ENCODE measurements around the gene CRADD. TPM values are rescaled to one million over a fixed set of nuclear protein-coding genes. Genes with fewer than 3 reads are reported as not detected.

CRADD gene
- polyA plus RNA-seq, 4 donors: 19.0 to 49.4 (median 27.1) TPM

DNA sequence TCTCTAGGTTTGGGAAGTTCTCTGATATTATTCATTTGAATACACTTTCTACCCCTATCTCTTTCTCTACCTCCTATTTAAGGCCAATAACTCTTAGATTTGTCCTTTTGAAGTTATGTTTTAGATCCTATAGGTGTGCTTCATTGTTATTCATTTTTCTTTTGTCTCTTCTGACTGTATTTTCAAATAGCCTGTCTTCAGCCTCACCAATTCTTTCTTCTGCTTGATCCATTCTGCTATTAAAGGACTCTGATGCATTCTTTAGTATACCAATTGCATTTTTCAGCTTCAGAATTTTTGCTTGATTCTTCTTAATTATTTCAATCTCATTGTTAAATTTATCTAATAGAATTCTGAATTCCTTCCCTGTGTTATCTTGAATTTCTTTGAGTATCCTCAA lies 199.2 kb downstream of the CRADD start:
- no peak for DNase-seq
- peaks cover 0 to 10% of the 10 kb centered on the region in 2 donors for H3K9me3 ChIP-seq (ENCODE audit: control insufficient read depth in 2 of 2, insufficient read depth in 1 of 2, low read depth in 1 of 2, low read length in 1 of 2)
- H3K27ac ChIP-seq (ENCODE audit: low read depth in 1 of 3, low read length in 2 of 3): no peak overlapping the region
- H3K4me3 ChIP-seq (ENCODE audit: low read depth in 1 of 3, low read length in 3 of 3): no peak overlapping the region
- H3K27me3 ChIP-seq (ENCODE audit: control insufficient read depth in 3 of 3, insufficient read depth in 3 of 3, low read length in 3 of 3): no peaks in the 10 kb centered on the region
- no peak for FAIRE-seq
- peaks cover 0 to 3% (median 0%) of the 10 kb centered on the region in 3 donors for H3K4me1 ChIP-seq (ENCODE audit: control insufficient read depth in 3 of 3, insufficient read depth in 2 of 3, low read depth in 1 of 3, low read length in 2 of 3)
- no peaks in the 10 kb centered on the region for H3K36me3 ChIP-seq (ENCODE audit: control insufficient read depth in 3 of 3, insufficient read depth in 2 of 3, low read depth in 1 of 3, low read length in 3 of 3)

DNA sequence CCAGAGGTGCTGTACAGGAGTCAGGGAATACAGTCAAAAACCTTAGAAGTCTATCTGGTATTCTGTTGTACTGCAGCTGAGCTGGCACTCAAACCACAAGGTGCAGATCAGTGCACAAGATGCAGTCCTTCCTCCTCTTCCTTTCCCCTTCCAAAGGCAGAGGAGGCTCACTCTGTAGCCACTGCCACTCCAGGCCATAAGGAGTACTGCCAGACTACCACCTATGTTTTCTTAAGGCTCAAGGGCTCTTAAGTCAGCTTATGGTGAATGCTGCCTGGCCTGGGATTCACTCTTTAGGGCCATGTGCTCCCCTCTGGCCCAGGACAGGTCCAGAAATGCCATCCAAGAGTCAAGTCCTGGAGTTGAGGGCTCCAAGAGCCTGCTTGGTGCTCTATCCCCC lies 200.3 kb downstream of the CRADD start:
- peaks cover 0 to 10% of the 10 kb centered on the region in 2 donors for H3K9me3 ChIP-seq (ENCODE audit: control insufficient read depth in 2 of 2, insufficient read depth in 1 of 2, low read depth in 1 of 2, low read length in 1 of 2)
- no peaks in the 10 kb centered on the region for H3K36me3 ChIP-seq (ENCODE audit: control insufficient read depth in 3 of 3, insufficient read depth in 2 of 3, low read depth in 1 of 3, low read length in 3 of 3)
- no peak overlapping the region for H3K27ac ChIP-seq (ENCODE audit: low read depth in 1 of 3, low read length in 2 of 3)
- peaks cover 0 to 3% (median 0%) of the 10 kb centered on the region in 3 donors for H3K4me1 ChIP-seq (ENCODE audit: control insufficient read depth in 3 of 3, insufficient read depth in 2 of 3, low read depth in 1 of 3, low read length in 2 of 3)
- DNase-seq (no peak), FAIRE-seq (no peak)
- H3K27me3 ChIP-seq (ENCODE audit: control insufficient read depth in 3 of 3, insufficient read depth in 3 of 3, low read length in 3 of 3): no peaks in the 10 kb centered on the region
- no peak overlapping the region for H3K4me3 ChIP-seq (ENCODE audit: low read depth in 1 of 3, low read length in 3 of 3)

DNA sequence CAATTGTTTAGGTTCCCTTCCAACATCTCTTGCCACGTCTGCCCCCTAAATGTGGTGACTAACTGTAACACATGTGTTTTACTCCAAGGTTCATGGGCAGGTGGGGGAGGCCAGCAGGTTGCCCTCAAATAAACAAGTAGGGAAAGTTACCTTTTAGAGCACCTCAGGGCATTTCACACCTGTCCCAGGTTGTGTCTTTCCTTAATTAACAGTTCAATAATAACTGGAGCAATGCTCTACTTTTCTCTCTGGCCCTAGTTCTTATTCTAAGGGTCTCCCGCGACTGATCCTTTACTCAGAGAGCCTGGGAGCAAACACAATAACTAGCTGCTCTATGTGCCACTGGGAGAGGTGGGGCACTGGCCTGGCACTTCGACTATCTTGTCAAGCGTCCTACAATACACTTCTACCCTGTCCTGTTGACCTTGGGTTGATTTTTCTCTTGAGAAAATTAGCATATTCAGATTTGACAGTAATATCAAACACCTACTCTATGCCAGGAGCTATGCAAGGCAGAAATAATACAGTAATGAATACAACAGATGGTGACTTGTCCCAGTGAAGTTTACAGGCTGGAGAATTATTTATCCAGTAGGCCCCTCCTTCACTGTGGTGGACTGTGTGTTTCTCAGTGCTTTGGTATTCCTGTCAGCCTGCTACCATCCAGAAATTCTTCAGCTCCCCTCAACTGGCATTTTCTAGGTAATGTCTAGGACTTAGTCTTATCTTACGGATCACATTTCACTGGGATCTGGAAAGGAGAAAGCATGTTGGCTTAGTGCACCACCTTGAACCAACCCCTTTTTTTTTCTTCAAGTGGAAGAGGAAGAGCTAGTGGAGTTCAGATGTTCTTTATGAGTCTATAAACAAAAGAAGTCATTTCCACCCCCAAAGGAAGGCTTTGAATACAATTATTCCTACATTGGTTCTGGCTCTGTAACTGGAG lies 202.6 kb downstream of the CRADD start:
- FAIRE-seq (no peak), DNase-seq (no peak)
- 84 to 85% (median 84%) methylated on average over 6 of the region's 6 CpGs for WGBS, 3 donors
- H3K27ac ChIP-seq (ENCODE audit: low read depth in 1 of 3, low read length in 2 of 3): no peak overlapping the region
- peaks cover 0 to 10% of the 10 kb centered on the region in 2 donors for H3K9me3 ChIP-seq (ENCODE audit: control insufficient read depth in 2 of 2, insufficient read depth in 1 of 2, low read depth in 1 of 2, low read length in 1 of 2)
- H3K4me1 ChIP-seq (ENCODE audit: control insufficient read depth in 3 of 3, insufficient read depth in 2 of 3, low read depth in 1 of 3, low read length in 2 of 3): peaks cover 0 to 3% (median 0%) of the 10 kb centered on the region in 3 donors
- no peaks in the 10 kb centered on the region for H3K27me3 ChIP-seq (ENCODE audit: control insufficient read depth in 3 of 3, insufficient read depth in 3 of 3, low read length in 3 of 3)
- H3K36me3 ChIP-seq (ENCODE audit: control insufficient read depth in 3 of 3, insufficient read depth in 2 of 3, low read depth in 1 of 3, low read length in 3 of 3): no peaks in the 10 kb centered on the region
- H3K4me3 ChIP-seq (ENCODE audit: low read depth in 1 of 3, low read length in 3 of 3): no peak overlapping the region

- WGBS, 3 donors: 58 to 59% (median 59%) methylated on average over 1 of the region's 1 CpG
- DNase-seq (no peak), FAIRE-seq (no peak)
- Histone ChIP-seq H3K4me3 (ENCODE audit: low read depth in 1 of 3, low read length in 3 of 3) (no peak overlapping the region), H3K36me3 (ENCODE audit: control insufficient read depth in 3 of 3, insufficient read depth in 2 of 3, low read depth in 1 of 3, low read length in 3 of 3) (no peaks in the 10 kb centered on the region), H3K27me3 (ENCODE audit: control insufficient read depth in 3 of 3, insufficient read depth in 3 of 3, low read length in 3 of 3) (no peaks in the 10 kb centered on the region), H3K4me1 (ENCODE audit: control insufficient read depth in 3 of 3, insufficient read depth in 2 of 3, low read depth in 1 of 3, low read length in 2 of 3) (peaks cover 0 to 3% (median 0%) of the 10 kb centered on the region in 3 donors), H3K9me3 (ENCODE audit: control insufficient read depth in 2 of 2, insufficient read depth in 1 of 2, low read depth in 1 of 2, low read length in 1 of 2) (peaks cover 0 to 10% of the 10 kb centered on the region in 2 donors), H3K27ac (ENCODE audit: low read depth in 1 of 3, low read length in 2 of 3) (no peak overlapping the region)
Measured at GRCh38 chr12:93880853-93881522, 203.8 kb downstream of the CRADD start.

- Histone ChIP-seq H3K36me3 (ENCODE audit: control insufficient read depth in 3 of 3, insufficient read depth in 2 of 3, low read depth in 1 of 3, low read length in 3 of 3) (no peaks in the 10 kb centered on the region), H3K27me3 (ENCODE audit: control insufficient read depth in 3 of 3, insufficient read depth in 3 of 3, low read length in 3 of 3) (no peaks in the 10 kb centered on the region), H3K27ac (ENCODE audit: low read depth in 1 of 3, low read length in 2 of 3) (no peak overlapping the region), H3K4me1 (ENCODE audit: control insufficient read depth in 3 of 3, insufficient read depth in 2 of 3, low read depth in 1 of 3, low read length in 2 of 3) (peaks cover 0 to 8% (median 0%) of the 10 kb centered on the region in 3 donors), H3K4me3 (ENCODE audit: low read depth in 1 of 3, low read length in 3 of 3) (no peak overlapping the region), H3K9me3 (ENCODE audit: control insufficient read depth in 2 of 2, insufficient read depth in 1 of 2, low read depth in 1 of 2, low read length in 1 of 2) (no peaks in the 10 kb centered on the region)
- DNase-seq (no peak), FAIRE-seq (no peak)
- 84 to 96% (median 91%) methylated on average over 3 of the region's 3 CpGs for WGBS, 3 donors
Measured at GRCh38 chr12:93882763-93883162, 205.6 kb downstream of the CRADD start.

GRCh38 chr12:93883436-93884154 lies 206.4 kb downstream of the CRADD start:
- no peak for DNase-seq
- no peak overlapping the region for H3K4me3 ChIP-seq (ENCODE audit: low read depth in 1 of 3, low read length in 3 of 3)
- no peaks in the 10 kb centered on the region for H3K27me3 ChIP-seq (ENCODE audit: control insufficient read depth in 3 of 3, insufficient read depth in 3 of 3, low read length in 3 of 3)
- 87 to 89% (median 87%) methylated on average over 2 of the region's 2 CpGs for WGBS, 3 donors
- no peaks in the 10 kb centered on the region for H3K9me3 ChIP-seq (ENCODE audit: control insufficient read depth in 2 of 2, insufficient read depth in 1 of 2, low read depth in 1 of 2, low read length in 1 of 2)
- no peak overlapping the region for H3K27ac ChIP-seq (ENCODE audit: low read depth in 1 of 3, low read length in 2 of 3)
- H3K36me3 ChIP-seq (ENCODE audit: control insufficient read depth in 3 of 3, insufficient read depth in 2 of 3, low read depth in 1 of 3, low read length in 3 of 3): no peaks in the 10 kb centered on the region
- H3K4me1 ChIP-seq (ENCODE audit: control insufficient read depth in 3 of 3, insufficient read depth in 2 of 3, low read depth in 1 of 3, low read length in 2 of 3): peaks cover 0 to 8% (median 0%) of the 10 kb centered on the region in 3 donors
- no peak for FAIRE-seq

- Histone ChIP-seq H3K4me3 (ENCODE audit: low read depth in 1 of 3, low read length in 3 of 3) (no peak overlapping the region), H3K27me3 (ENCODE audit: control insufficient read depth in 3 of 3, insufficient read depth in 3 of 3, low read length in 3 of 3) (no peaks in the 10 kb centered on the region), H3K27ac (ENCODE audit: low read depth in 1 of 3, low read length in 2 of 3) (no peak overlapping the region), H3K4me1 (ENCODE audit: control insufficient read depth in 3 of 3, insufficient read depth in 2 of 3, low read depth in 1 of 3, low read length in 2 of 3) (peaks cover 0 to 7% (median 0%) of the 10 kb centered on the region in 3 donors), H3K36me3 (ENCODE audit: control insufficient read depth in 3 of 3, insufficient read depth in 2 of 3, low read depth in 1 of 3, low read length in 3 of 3) (no peaks in the 10 kb centered on the region), H3K9me3 (ENCODE audit: control insufficient read depth in 2 of 2, insufficient read depth in 1 of 2, low read depth in 1 of 2, low read length in 1 of 2) (no peaks in the 10 kb centered on the region)
- FAIRE-seq (no peak), DNase-seq (no peak)
- 60 to 88% (median 81%) methylated on average over 5 of the region's 5 CpGs for WGBS, 3 donors
Measured at GRCh38 chr12:93884794-93885460, 207.8 kb downstream of the CRADD start.

All from small intestine (tissue), 7 donors.